Testis (tissue), 2 donors: ENCODE measurements around the gene SLC7A6.

Source experiments
- CTCF ChIP-seq, 3 experiments: fragments of 450-650 bp in 2 of 3; fragments of 200-600 bp in 1 of 3; sonication (generic) in 1 of 3; IDR thresholded peaks; one replicate each; pipeline ENCODE4 v1.5.1; 2016 to 2019; ENCODE audit warnings: antibody characterized with exemption in 3 of 3, mild to moderate bottlenecking in 2 of 3, moderate library complexity in 1 of 3
- POLR2A ChIP-seq: fragments of 450-650 bp; IDR thresholded peaks from one replicate; pipeline ENCODE4 v1.6.1; 2017; ENCODE audit warnings: antibody characterized with exemption, mild to moderate bottlenecking, moderate library complexity

GRCh38 chr16:68345958-68346635 lies 81.8 kb downstream of the SLC7A6 start:
- TF ChIP-seq CTCF (IDR thresholded peaks at IDR 0.05), result no peak
- TF ChIP-seq POLR2A, result no peak
